Body of pancreas (tissue), 4 donors: Measurements from ENCODE around the gene IFNAR1.

ENCODE experiments used
- POLR2A ChIP-seq, 3 donors: fragments of 450-650 bp; IDR thresholded peaks; one replicate each; pipeline ENCODE4 v1.6.1; 2016; ENCODE audit warnings: antibody characterized with exemption in 3 of 3, mild to moderate bottlenecking in 2 of 3
- TF ChIP-seq, protein P1 (sequence below), 7 experiments: fragments of 450-650 bp in 4 of 7; fragments of 200-600 bp in 3 of 7; sonication (generic) in 3 of 7; IDR thresholded peaks; one replicate each; pipeline ENCODE4 v1.5.1; 2016 to 2019; ENCODE audit warnings: antibody characterized with exemption in 7 of 7

DNA sequence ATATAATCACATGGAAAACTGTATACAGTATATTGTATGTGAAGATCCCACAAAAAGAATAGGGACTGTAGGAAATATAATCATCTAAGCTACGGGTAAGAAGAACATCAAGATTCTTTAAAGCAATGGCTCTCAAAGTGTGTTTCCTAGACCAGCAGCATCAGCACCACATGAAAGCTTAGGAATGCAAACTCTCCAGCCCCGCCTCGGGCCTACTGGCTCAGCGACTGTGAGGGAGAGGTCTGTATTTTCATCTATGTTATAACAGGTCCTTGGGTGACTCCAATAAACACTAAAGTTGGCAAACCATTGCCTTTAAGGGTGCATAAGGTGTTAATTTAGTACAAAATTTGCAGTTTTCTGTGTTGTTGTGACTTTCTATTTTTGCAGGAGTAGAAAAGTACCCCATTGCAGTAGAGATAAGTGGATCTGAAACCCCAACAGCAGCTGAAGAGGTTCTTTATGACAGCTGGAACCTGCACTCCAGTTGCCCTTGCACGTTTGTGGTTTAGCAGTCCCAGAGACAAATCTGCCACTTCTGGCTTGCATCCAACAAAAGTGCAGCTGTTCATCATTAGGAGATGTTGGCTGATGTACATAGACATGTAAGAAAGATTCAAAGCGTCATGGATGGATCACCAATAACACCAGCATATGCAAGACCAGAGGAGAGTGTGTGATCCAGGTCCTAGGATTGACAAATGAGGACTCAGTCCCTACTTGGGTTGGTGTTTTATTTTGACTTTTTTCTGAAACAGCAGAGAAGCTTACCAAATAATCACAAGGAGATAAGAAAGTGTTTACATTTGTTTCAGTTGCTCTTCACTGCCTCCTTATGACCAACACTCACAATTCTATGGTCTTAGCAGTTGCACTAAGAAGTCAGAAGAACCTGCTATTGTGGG, 15.9 kb upstream of the IFNAR1 start:
- TF ChIP-seq POLR2A (IDR thresholded peaks at IDR 0.05) = no peak
- TF ChIP-seq, protein P1, sequence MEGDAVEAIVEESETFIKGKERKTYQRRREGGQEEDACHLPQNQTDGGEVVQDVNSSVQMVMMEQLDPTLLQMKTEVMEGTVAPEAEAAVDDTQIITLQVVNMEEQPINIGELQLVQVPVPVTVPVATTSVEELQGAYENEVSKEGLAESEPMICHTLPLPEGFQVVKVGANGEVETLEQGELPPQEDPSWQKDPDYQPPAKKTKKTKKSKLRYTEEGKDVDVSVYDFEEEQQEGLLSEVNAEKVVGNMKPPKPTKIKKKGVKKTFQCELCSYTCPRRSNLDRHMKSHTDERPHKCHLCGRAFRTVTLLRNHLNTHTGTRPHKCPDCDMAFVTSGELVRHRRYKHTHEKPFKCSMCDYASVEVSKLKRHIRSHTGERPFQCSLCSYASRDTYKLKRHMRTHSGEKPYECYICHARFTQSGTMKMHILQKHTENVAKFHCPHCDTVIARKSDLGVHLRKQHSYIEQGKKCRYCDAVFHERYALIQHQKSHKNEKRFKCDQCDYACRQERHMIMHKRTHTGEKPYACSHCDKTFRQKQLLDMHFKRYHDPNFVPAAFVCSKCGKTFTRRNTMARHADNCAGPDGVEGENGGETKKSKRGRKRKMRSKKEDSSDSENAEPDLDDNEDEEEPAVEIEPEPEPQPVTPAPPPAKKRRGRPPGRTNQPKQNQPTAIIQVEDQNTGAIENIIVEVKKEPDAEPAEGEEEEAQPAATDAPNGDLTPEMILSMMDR (IDR thresholded peaks at IDR 0.05) = no peak
